Loucy (cell line): ENCODE data around the gene UBAC2.

Experiments
- H2AFZ ChIP-seq: fragments of 200-600 bp; sonication (generic); 2 replicates; pipeline ENCODE4 v1.6.0; 2016; ENCODE audit warnings: antibody characterized with exemption, mild to moderate bottlenecking, low read length, moderate library complexity
- H3F3A ChIP-seq: fragments of 200-600 bp; 2 replicates; pipeline ENCODE4 v1.6.0; 2016; ENCODE audit warnings: antibody characterized with exemption, low read depth, mild to moderate bottlenecking
- H3K27me3 ChIP-seq: fragments of 200-600 bp; sonication (generic); 2 replicates; pipeline ENCODE4 v1.6.1; 2014; ENCODE audit warnings: low read length, mild to moderate bottlenecking; ENCODE audit not compliant: insufficient read depth, poor library complexity, severe bottlenecking
- H3K36me3 ChIP-seq: fragments of 200-600 bp; sonication (generic); 2 replicates; pipeline ENCODE4 v1.6.1; 2016; ENCODE audit warnings: low read length; ENCODE audit not compliant: insufficient read depth
- H3K4me1 ChIP-seq: fragments of 200-600 bp; sonication (generic); 2 replicates; pipeline ENCODE4 v1.5.1; 2014; ENCODE audit warnings: low read length, mild to moderate bottlenecking; ENCODE audit not compliant: insufficient read depth, poor library complexity, severe bottlenecking
- H3K4me2 ChIP-seq: fragments of 200-600 bp; sonication (generic); 2 replicates; pipeline ENCODE4 v1.6.0; 2014; ENCODE audit warnings: antibody characterized with exemption, low read length, low read depth, mild to moderate bottlenecking; ENCODE audit not compliant: poor library complexity, severe bottlenecking
- H3K4me3 ChIP-seq: fragments of 200-600 bp; sonication (generic); 2 replicates; pipeline ENCODE4 v1.5.1; 2014; ENCODE audit warnings: low read length, mild to moderate bottlenecking, mixed read lengths; ENCODE audit not compliant: poor library complexity, severe bottlenecking
- H3K79me2 ChIP-seq: fragments of 200-600 bp; sonication (generic); 2 replicates; pipeline ENCODE4 v1.6.1; 2014; ENCODE audit warnings: low read length; ENCODE audit not compliant: insufficient read depth
- H3K9ac ChIP-seq: fragments of 200-600 bp; sonication (generic); 2 replicates; pipeline ENCODE4 v1.6.0; 2014; ENCODE audit warnings: mild to moderate bottlenecking, low read depth, low read length, moderate library complexity; ENCODE audit not compliant: poor library complexity, severe bottlenecking
- H3K9me2 ChIP-seq: fragments of 200-600 bp; sonication (generic); replicated peaks from 2 replicates; pipeline ENCODE4 v1.6.1; 2016; ENCODE audit warnings: low read depth, low read length, mixed read lengths
- H3K9me3 ChIP-seq: fragments of 200-600 bp; sonication (generic); 2 replicates; pipeline ENCODE4 v1.6.1; 2014; ENCODE audit warnings: mild to moderate bottlenecking, antibody characterized with exemption, low read length, low read depth; ENCODE audit not compliant: insufficient read depth
- H4K20me1 ChIP-seq: fragments of 200-600 bp; sonication (generic); 2 replicates; pipeline ENCODE4 v1.6.0; 2014; ENCODE audit warnings: antibody characterized with exemption, low read length, mild to moderate bottlenecking; ENCODE audit not compliant: insufficient read depth, poor library complexity, severe bottlenecking
- CTCF ChIP-seq: fragments of 200-600 bp; sonication (generic); conservative IDR thresholded peaks from 2 replicates; pipeline ENCODE4 v1.5.1; 2014; ENCODE audit warnings: mild to moderate bottlenecking, antibody characterized with exemption, low read length
- EZH2phosphoT487 ChIP-seq: fragments of 200-600 bp; IDR thresholded peaks from 2 replicates; pipeline ENCODE4 v1.6.1; 2018; ENCODE audit warnings: antibody characterized with exemption, mild to moderate bottlenecking, moderate library complexity, borderline replicate concordance

Gene UBAC2

DNA sequence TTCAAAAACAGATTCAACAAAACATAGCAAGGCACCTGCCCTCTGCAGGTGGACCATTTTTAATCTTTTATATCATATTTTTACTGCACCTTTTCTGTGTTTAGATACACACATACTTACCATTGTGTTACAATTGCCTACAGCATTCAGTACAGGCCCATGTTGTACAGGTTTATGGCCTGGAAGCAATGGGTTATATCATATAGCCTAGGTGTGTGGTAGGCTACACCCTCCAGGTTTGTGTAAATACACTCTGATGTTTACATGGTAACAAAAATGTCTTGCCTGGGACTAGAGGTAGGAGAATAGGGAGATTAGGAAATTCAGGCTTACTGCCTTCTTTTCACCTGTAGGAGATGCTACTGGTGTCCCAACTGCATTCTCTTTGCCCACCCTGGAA lies 8.2 kb upstream of the UBAC2 start:
- TF ChIP-seq EZH2phosphoT487, result no peak
- TF ChIP-seq CTCF, result 0 out of 2 replicates have a peak, but pooled peaks have one; percentile 13
- H3K27me3 ChIP-seq, result no peaks in the 10 kb centered on the region
- no peaks in the 10 kb centered on the region for H3F3A ChIP-seq
- peaks cover 7% of the 10 kb centered on the region for H3K4me1 ChIP-seq
- H2AFZ ChIP-seq, result no peak overlapping the region
- H3K4me2 ChIP-seq, result no peak overlapping the region
- no peak overlapping the region for H3K4me3 ChIP-seq
- no peaks in the 10 kb centered on the region for H3K79me2 ChIP-seq
- H3K9me3 ChIP-seq, result no peaks in the 10 kb centered on the region
- no peak overlapping the region for H3K9ac ChIP-seq
- no peaks in the 10 kb centered on the region for H3K9me2 ChIP-seq
- no peaks in the 10 kb centered on the region for H4K20me1 ChIP-seq
- no peaks in the 10 kb centered on the region for H3K36me3 ChIP-seq

GRCh38 chr13:99193152-99193551 lies 7.5 kb upstream of the UBAC2 start:
- Histone ChIP-seq H3K9me3 (no peaks in the 10 kb centered on the region), H3K9ac (no peak overlapping the region), H4K20me1 (no peaks in the 10 kb centered on the region), H3K4me1 (peaks cover 7% of the 10 kb centered on the region), H3K9me2 (no peaks in the 10 kb centered on the region), H3K79me2 (no peaks in the 10 kb centered on the region), H3F3A (no peaks in the 10 kb centered on the region), H3K4me3 (no peak overlapping the region), H3K27me3 (no peaks in the 10 kb centered on the region), H2AFZ (no peak overlapping the region), H3K4me2 (no peak overlapping the region), H3K36me3 (no peaks in the 10 kb centered on the region)
- TF ChIP-seq CTCF (no peak), EZH2phosphoT487 (no peak)

DNA sequence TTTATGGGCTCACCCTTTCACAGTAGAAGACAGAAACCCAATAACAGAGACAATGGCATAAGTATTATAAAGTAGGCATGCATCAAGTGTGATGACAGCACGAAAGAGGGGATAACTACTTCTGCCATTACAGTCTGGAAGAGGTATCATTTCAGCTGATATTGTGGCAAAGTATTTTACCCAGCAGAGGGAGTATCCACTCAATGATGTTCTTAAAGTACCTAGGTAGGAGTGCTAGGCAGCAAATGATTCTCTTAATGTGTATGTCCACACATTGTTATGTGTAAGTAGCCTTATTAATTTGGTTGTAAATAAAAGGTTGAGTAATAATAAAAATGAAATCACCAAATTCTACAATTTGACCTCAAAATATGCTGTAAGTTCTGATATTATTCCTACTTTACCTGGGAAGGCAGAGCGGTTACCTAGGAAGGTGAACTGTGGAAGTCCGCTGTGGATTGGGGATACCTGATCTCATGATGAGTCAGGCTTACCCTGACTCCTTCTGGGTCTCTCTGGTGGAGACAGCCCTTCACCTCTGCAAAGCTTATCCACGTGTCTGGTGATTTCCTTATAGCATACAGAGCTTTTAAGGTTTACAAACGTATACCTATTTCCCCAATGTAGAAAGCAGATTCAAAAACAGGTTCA lies 4.1 kb upstream of the UBAC2 start:
- Histone ChIP-seq H3K79me2 (peaks cover 26% of the 10 kb centered on the region), H3K9me2 (no peaks in the 10 kb centered on the region), H3K27me3 (peaks cover 6% of the 10 kb centered on the region), H3K4me3 (no peak overlapping the region), H2AFZ (no peak overlapping the region), H3K4me1 (peaks cover 10% of the 10 kb centered on the region), H3K36me3 (no peaks in the 10 kb centered on the region), H4K20me1 (peaks cover 3% of the 10 kb centered on the region), H3K9ac (no peak overlapping the region), H3F3A (no peaks in the 10 kb centered on the region), H3K4me2 (no peak overlapping the region), H3K9me3 (no peaks in the 10 kb centered on the region)
- TF ChIP-seq EZH2phosphoT487 (no peak), CTCF (peak; percentile 58)
